IMR-90 (cell line): ENCODE results near the gene MALAT1. TPM values are rescaled to one million over a fixed set of nuclear protein-coding genes. Genes with fewer than 3 reads are reported as not detected.
A peak's percentile ranks its signal among the peaks of the same experiment; 100 is the strongest.

ENCODE experiments used
- ATAC-seq: fragments of 200-7000 bp; cut with Tn5 transposase; 2 replicates; pipeline ENCODE4 v1.9.1; 2020; ENCODE audit warnings: low read depth, mild to moderate bottlenecking, moderate library complexity
- BruUV-seq: library from RNA; stranded (reverse); fragments of 400-500 nt; replicated peaks from 2 replicates; lab custom pipeline; 2021; lab: Mats Ljungman, UMichigan
- CTCF ChIA-PET: fragments of 300-600 bp; formaldehyde crosslinking; extraction: SDS; loops from one replicate; lab custom pipeline; 2021; ENCODE audit warnings: antibody characterized with exemption; lab: Yijun Ruan, JAX
- POLR2A ChIA-PET: fragments of 300-600 bp; sonication (Branson Sonifier 250); formaldehyde crosslinking; loops from one replicate; lab custom pipeline; 2022; ENCODE audit warnings: antibody characterized with exemption; ENCODE audit not compliant: unreplicated experiment; lab: Charles Lee
- DNase-seq: peaks from one replicate; pipeline ENCODE4 v3.0.0; 2013
- H2AFZ ChIP-seq: replicated peaks from 2 replicates; pipeline ENCODE3; 2013; ENCODE audit warnings: low read length, mild to moderate bottlenecking; ENCODE audit not compliant: poor library complexity
- H2AK5ac ChIP-seq: 2 replicates; pipeline ENCODE4 v1.6.1; 2013; ENCODE audit warnings: low read depth, low read length, inconsistent platforms
- H2AK9ac ChIP-seq: replicated peaks from 2 replicates; pipeline ENCODE3; 2013; ENCODE audit warnings: mild to moderate bottlenecking, low read depth, low read length, moderate library complexity; ENCODE audit not compliant: poor library complexity
- H2BK120ac ChIP-seq: 2 replicates; pipeline ENCODE4 v1.6.1; 2013; ENCODE audit warnings: low read depth, low read length, inconsistent platforms
- H2BK15ac ChIP-seq: 3 replicates; pipeline ENCODE4 v1.6.1; 2013; ENCODE audit warnings: low read depth, low read length, inconsistent platforms
- H2BK20ac ChIP-seq: 2 replicates; pipeline ENCODE4 v1.6.1; 2013; ENCODE audit warnings: low read depth, mild to moderate bottlenecking, inconsistent platforms, low read length, moderate library complexity
- H2BK5ac ChIP-seq: 2 replicates; pipeline ENCODE4 v1.6.1; 2013; ENCODE audit warnings: mild to moderate bottlenecking, low read depth, low read length, inconsistent platforms; ENCODE audit not compliant: poor library complexity, severe bottlenecking
- H3K14ac ChIP-seq: replicated peaks from 2 replicates; pipeline ENCODE4 v1.6.1; 2013; ENCODE audit warnings: low read depth, low read length, inconsistent platforms
- H3K18ac ChIP-seq: 2 replicates; pipeline ENCODE4 v1.6.1; 2013; ENCODE audit warnings: low read depth, low read length, control low read depth
- H3K23ac ChIP-seq: 2 replicates; pipeline ENCODE4 v1.6.1; 2013; ENCODE audit warnings: low read depth, low read length, inconsistent platforms
- H3K27ac ChIP-seq: 2 replicates; pipeline ENCODE4 v1.5.1; 2013; ENCODE audit warnings: mild to moderate bottlenecking, control low read depth, low read length; ENCODE audit not compliant: insufficient read depth
- H3K27me3 ChIP-seq: 2 replicates; pipeline ENCODE4 v1.6.1; 2013; ENCODE audit warnings: low read length; ENCODE audit not compliant: control insufficient read depth, insufficient read depth
- H3K36me3 ChIP-seq: 2 replicates; pipeline ENCODE4 v1.6.1; 2013; ENCODE audit warnings: low read length, mixed read lengths; ENCODE audit not compliant: control insufficient read depth, insufficient read depth
- H3K4ac ChIP-seq: 2 replicates; pipeline ENCODE4 v1.6.1; 2013; ENCODE audit warnings: low read depth, low read length, inconsistent platforms
- H3K4me1 ChIP-seq: 2 replicates; pipeline ENCODE4 v1.6.1; 2013; ENCODE audit warnings: low read length, mixed read lengths; ENCODE audit not compliant: control insufficient read depth, insufficient read depth
- H3K4me2 ChIP-seq: 2 replicates; pipeline ENCODE4 v1.6.1; 2013; ENCODE audit warnings: low read depth, mild to moderate bottlenecking, control low read depth, low read length, moderate library complexity
- H3K4me3 ChIP-seq: 2 replicates; pipeline ENCODE4 v1.5.1; 2013; ENCODE audit warnings: low read depth, mild to moderate bottlenecking, control low read depth, low read length, moderate library complexity; ENCODE audit not compliant: insufficient read depth
- H3K56ac ChIP-seq: 2 replicates; pipeline ENCODE4 v1.6.1; 2013; ENCODE audit warnings: low read length, inconsistent platforms; ENCODE audit not compliant: insufficient read depth; ENCODE audit errors: extremely low read depth
- H3K79me1 ChIP-seq, 2 experiments: 2 replicates each; pipeline ENCODE4 v1.6.1; 2013; ENCODE audit warnings: low read length in 2 of 2, inconsistent platforms in 1 of 2, low read depth in 1 of 2
- H3K9ac ChIP-seq: 2 replicates; pipeline ENCODE4 v1.6.1; 2013; ENCODE audit warnings: low read depth, low read length, control low read depth
- H3K9me1 ChIP-seq: 2 replicates; pipeline ENCODE4 v1.6.1; 2013; ENCODE audit warnings: low read length, inconsistent platforms; ENCODE audit not compliant: insufficient read depth
- H3K9me3 ChIP-seq: 2 replicates; pipeline ENCODE4 v1.6.1; 2013; ENCODE audit warnings: low read length; ENCODE audit not compliant: control insufficient read depth, insufficient read depth
- H4K20me1 ChIP-seq: 2 replicates; pipeline ENCODE4 v1.6.1; 2013; ENCODE audit warnings: low read length, inconsistent platforms; ENCODE audit not compliant: insufficient read depth
- H4K5ac ChIP-seq: 2 replicates; pipeline ENCODE4 v1.6.1; 2013; ENCODE audit warnings: mild to moderate bottlenecking, low read depth, low read length, control low read depth
- H4K8ac ChIP-seq, 2 experiments: 2 replicates each; pipeline ENCODE4 v1.6.1; 2013; ENCODE audit warnings: low read depth in 2 of 2, low read length in 2 of 2, control low read depth in 1 of 2, inconsistent platforms in 1 of 2
- H4K91ac ChIP-seq: 2 replicates; pipeline ENCODE4 v1.6.1; 2013; ENCODE audit warnings: low read depth, low read length, inconsistent platforms; ENCODE audit not compliant: insufficient read depth
- BHLHE40 ChIP-seq: fragments of 150-350 bp; IDR thresholded peaks from 2 replicates; pipeline ENCODE4 v1.6.1; 2016; ENCODE audit warnings: mild to moderate bottlenecking, low read depth, low read length
- CEBPB ChIP-seq: IDR thresholded peaks from 2 replicates; pipeline ENCODE4 v1.6.1; 2012; ENCODE audit warnings: low read depth, low read length, improper control_type of control experiment
- CHD1 ChIP-seq: IDR thresholded peaks from 2 replicates; pipeline ENCODE4 v1.6.1; 2012; ENCODE audit warnings: low read depth, low read length, improper control_type of control experiment
- FOS ChIP-seq: fragments of 150-350 bp; IDR thresholded peaks from 2 replicates; pipeline ENCODE4 v1.6.1; 2016; ENCODE audit warnings: low read depth, low read length
- MAFK ChIP-seq: IDR thresholded peaks from 2 replicates; pipeline ENCODE4 v1.6.1; 2012; ENCODE audit warnings: low read depth, low read length, improper control_type of control experiment
- MAZ ChIP-seq: IDR thresholded peaks from 2 replicates; pipeline ENCODE4 v1.6.1; 2012; ENCODE audit warnings: low read depth, mild to moderate bottlenecking, low read length, improper control_type of control experiment, moderate library complexity, borderline replicate concordance
- MXI1 ChIP-seq: IDR thresholded peaks from 2 replicates; pipeline ENCODE4 v1.6.1; 2012; ENCODE audit warnings: low read depth, mild to moderate bottlenecking, low read length, moderate library complexity, borderline replicate concordance
- NFE2L2 ChIP-seq: fragments of 150-350 bp; IDR thresholded peaks from 2 replicates; pipeline ENCODE4 v1.6.1; 2016; ENCODE audit warnings: low read depth, mild to moderate bottlenecking, low read length
- POLR2A ChIP-seq: IDR thresholded peaks from 2 replicates; pipeline ENCODE4 v1.6.1; 2012; ENCODE audit warnings: mild to moderate bottlenecking, low read depth, low read length
- RAD21 ChIP-seq: IDR thresholded peaks from 2 replicates; pipeline ENCODE4 v1.6.1; 2012; ENCODE audit warnings: low read length, improper control_type of control experiment
- RCOR1 ChIP-seq: IDR thresholded peaks from 2 replicates; pipeline ENCODE4 v1.6.1; 2012; ENCODE audit warnings: mild to moderate bottlenecking, low read length, improper control_type of control experiment; ENCODE audit not compliant: insufficient replicate concordance
- RFX5 ChIP-seq: IDR thresholded peaks from 2 replicates; pipeline ENCODE4 v1.8.0; 2012; ENCODE audit warnings: low read depth, mild to moderate bottlenecking, low read length, moderate library complexity
- SMC3 ChIP-seq: fragments of 150-350 bp; IDR thresholded peaks from 2 replicates; pipeline ENCODE4 v1.6.1; 2016; ENCODE audit warnings: low read depth, mild to moderate bottlenecking, antibody characterized with exemption, low read length, moderate library complexity
- USF2 ChIP-seq: fragments of 150-350 bp; IDR thresholded peaks from 2 replicates; pipeline ENCODE4 v1.6.1; 2017; ENCODE audit warnings: mild to moderate bottlenecking, antibody characterized with exemption, low read length, low read depth
- WGBS, 2 experiments: methylation state at CpG; one replicate each; pipeline versions ENCODE4 v1.1.5 to v1.1.7; 2013; ENCODE audit warnings: missing lambda C conversion rate in 2 of 2; ENCODE audit not compliant: insufficient read length in 1 of 2; ENCODE audit errors: extremely low coverage in 2 of 2; 5-methylcytosine and 5-hydroxymethylcytosine counted together
- dilution Hi-C: fragments of 300-500 bp; cut with HindIII; formaldehyde crosslinking; loops from one replicate; pipeline ENCODE4 v1.14.3; 2018; ENCODE audit warnings: low sequenced_read_pairs; ENCODE audit not compliant: unreplicated experiment
- in situ Hi-C: fragments of 300-500 bp; cut with MboI; formaldehyde crosslinking; loops from 3 replicates; pipeline ENCODE4 v1.14.3; 2019; ENCODE audit warnings: low sequenced_read_pairs, inconsistent platforms, mixed read lengths
- intact Hi-C: fragments of 100-400 bp; cut with micrococcal nuclease; formaldehyde crosslinking; loops from 2 replicates; pipeline ENCODE4 v1.10.0; 2022
- polyA plus RNA-seq, 3 experiments: library from polyadenylated mRNA; depleted of rRNA; stranded (reverse); fragments of >200 nt; gene quantifications; 2 replicates each; pipeline ENCODE4 v1.2.3, GENCODE V29; 2012; ENCODE audit warnings: low replicate concordance in 1 of 3
- total RNA-seq: library from RNA; depleted of rRNA; stranded (reverse); fragments of >200 nt; gene quantifications from 2 replicates; pipeline ENCODE4 v1.2.3, GENCODE V29; 2012
- TF ChIP-seq, protein P1 (sequence below): conservative IDR thresholded peaks from 2 replicates; pipeline ENCODE4 v1.5.1; 2012; ENCODE audit warnings: mild to moderate bottlenecking, low read depth, low read length, improper control_type of control experiment

MALAT1 gene
- total and polyA plus RNA-seq, 2 of the 4 experiments (the other 2 are of a cell fraction) = 636 to 3,569 TPM

- DNase-seq (peak; percentile 90), ATAC-seq (peak; percentile 21)
- Histone ChIP-seq H3K79me1 (peaks cover 18 to 72% of the 10 kb centered on the region in 2 experiments), H3K4me1 (peaks cover 57% of the 10 kb centered on the region), H4K91ac (peak overlapping the region; percentile 97), H3K9me3 (no peaks in the 10 kb centered on the region), H2BK5ac (peak overlapping the region; percentile 93), H3K36me3 (no peaks in the 10 kb centered on the region), H3K4me3 (no peak overlapping the region), H4K8ac (peak overlapping the region; percentile 78 to 93), H4K20me1 (no peaks in the 10 kb centered on the region; the same call in 1 of the 2 replicates), H2AK5ac (peak overlapping the region; percentile 98), H2BK15ac (peak overlapping the region; percentile 87; the same call in 2 of the 3 replicates), H2AK9ac (peak overlapping the region; percentile 97), H3K27me3 (no peaks in the 10 kb centered on the region), H3K18ac (peak overlapping the region; percentile 90), H3K4ac (peak overlapping the region; percentile 98), H3K14ac (peak overlapping the region; percentile 93), H2AFZ (peak overlapping the region; percentile 77), H4K5ac (peak overlapping the region; percentile 93), H3K56ac (peak overlapping the region; percentile 91), H2BK120ac (peak overlapping the region; percentile 97), H3K4me2 (peak overlapping the region; percentile 16), H2BK20ac (peak overlapping the region; percentile 96), H3K27ac (peak overlapping the region; percentile 85), H3K9ac (peak overlapping the region; percentile 69), H3K9me1 (peaks cover 23% of the 10 kb centered on the region), H3K23ac (peak overlapping the region; percentile 93)
- ChIA-PET CTCF (interaction anchor here (0.7 to 1.4 kb wide), 3 partner anchors 9 to 17 kb away, joined by 3 to 5 read pairs (median 3); partner anchors contain the start of gene MALAT1), POLR2A (interaction anchor here (0.6 to 9.6 kb wide), 7 partner anchors 11 to 69 kb away, joined by 3 to 400 read pairs (median 16); partner anchors contain the start of genes MALAT1 and NEAT1)
- WGBS, 2 experiments = 9% methylated on average over 6 of the region's 10 CpGs; no CpG with 5 or more reads in 1 of the 2 experiments
- intact Hi-C loops (no loop called here), dilution Hi-C loops (no loop called here), in situ Hi-C loops (no loop called here)
- BruUV-seq = no TSS peak
- TF ChIP-seq MXI1 (no peak), RFX5 (no peak), POLR2A (no peak), FOS (no peak), CEBPB (no peak), RAD21 (peak; percentile 22; the same call in 1 of the 2 replicates), NFE2L2 (no peak), BHLHE40 (peak; percentile 85), MAZ (peak; percentile 72), SMC3 (no peak), RCOR1 (no peak), CHD1 (no peak; the same call in 1 of the 2 replicates), USF2 (peak; percentile 72), MAFK (peak; percentile 52)
- TF ChIP-seq, protein P1, sequence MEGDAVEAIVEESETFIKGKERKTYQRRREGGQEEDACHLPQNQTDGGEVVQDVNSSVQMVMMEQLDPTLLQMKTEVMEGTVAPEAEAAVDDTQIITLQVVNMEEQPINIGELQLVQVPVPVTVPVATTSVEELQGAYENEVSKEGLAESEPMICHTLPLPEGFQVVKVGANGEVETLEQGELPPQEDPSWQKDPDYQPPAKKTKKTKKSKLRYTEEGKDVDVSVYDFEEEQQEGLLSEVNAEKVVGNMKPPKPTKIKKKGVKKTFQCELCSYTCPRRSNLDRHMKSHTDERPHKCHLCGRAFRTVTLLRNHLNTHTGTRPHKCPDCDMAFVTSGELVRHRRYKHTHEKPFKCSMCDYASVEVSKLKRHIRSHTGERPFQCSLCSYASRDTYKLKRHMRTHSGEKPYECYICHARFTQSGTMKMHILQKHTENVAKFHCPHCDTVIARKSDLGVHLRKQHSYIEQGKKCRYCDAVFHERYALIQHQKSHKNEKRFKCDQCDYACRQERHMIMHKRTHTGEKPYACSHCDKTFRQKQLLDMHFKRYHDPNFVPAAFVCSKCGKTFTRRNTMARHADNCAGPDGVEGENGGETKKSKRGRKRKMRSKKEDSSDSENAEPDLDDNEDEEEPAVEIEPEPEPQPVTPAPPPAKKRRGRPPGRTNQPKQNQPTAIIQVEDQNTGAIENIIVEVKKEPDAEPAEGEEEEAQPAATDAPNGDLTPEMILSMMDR = no peak
These were observed 9.7 kb upstream of the MALAT1 start for GRCh38 chr11:65489035-65489705.
